ELR (cell line): ENCODE results near the gene TNNC1.

Experiments used
- DNase-seq: peaks from one replicate; pipeline ENCODE4 v3.0.0-alpha.2; 2015; ENCODE audit warnings: low read depth

Gene TNNC1

DNA sequence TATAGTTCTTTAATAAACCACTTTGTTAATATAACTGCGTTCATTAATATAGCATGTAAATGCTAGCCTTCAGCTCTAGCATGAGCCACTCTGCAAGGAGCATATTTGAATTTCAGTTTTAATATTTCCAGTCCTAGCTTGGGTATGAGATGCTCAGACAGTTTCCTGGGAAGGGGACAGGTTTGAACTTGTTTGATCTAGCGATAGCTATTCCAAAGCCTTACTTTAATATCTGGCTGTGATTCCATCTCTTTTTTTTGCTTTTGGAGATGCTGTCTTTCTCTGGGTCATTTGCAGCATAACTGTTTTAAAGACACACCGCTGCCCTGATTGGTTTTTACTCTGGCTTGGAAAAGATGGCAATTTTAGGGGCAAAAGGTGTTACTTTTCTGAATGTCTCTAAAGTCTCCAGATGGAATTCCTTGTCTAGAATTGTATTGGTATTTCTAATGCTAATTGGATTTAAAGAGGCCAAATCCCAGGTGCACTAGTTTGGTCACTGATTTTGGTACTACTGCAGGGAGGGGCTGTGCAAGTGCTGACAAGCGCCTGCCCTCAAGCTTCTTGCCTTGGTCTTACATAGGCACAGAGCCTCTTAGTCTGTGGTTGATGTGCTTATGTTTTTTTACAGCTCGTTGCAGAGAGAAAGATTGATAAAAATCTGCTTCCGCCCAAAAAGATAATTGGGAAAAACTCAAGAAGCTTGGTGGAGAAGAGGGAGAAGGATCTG is 4.4 kb upstream of the TNNC1 start:
- no peak for DNase-seq

DNA sequence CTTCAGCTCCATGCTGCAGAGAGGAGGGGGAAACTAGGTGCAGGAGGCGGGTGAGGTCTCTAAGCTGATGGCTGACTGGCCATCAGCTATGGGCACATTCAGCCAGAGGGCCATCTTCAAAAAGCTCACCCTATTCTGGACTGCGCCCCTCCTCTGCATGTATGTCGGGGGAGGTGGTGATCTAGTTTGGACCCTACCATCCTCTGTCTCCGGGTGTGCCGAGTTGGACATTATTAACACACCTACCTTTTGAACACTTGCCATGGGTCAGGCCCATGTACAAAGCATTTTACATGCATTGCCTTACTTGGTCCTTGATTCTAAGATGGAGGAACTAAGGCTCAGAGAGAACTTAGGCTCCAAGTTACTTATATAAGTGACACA is 3.0 kb upstream of the TNNC1 start:
- no peak for DNase-seq

- DNase-seq, result peak; percentile 24
Observed at GRCh38 chr3:52456169-52456799, 2.4 kb upstream of the TNNC1 start.

DNA sequence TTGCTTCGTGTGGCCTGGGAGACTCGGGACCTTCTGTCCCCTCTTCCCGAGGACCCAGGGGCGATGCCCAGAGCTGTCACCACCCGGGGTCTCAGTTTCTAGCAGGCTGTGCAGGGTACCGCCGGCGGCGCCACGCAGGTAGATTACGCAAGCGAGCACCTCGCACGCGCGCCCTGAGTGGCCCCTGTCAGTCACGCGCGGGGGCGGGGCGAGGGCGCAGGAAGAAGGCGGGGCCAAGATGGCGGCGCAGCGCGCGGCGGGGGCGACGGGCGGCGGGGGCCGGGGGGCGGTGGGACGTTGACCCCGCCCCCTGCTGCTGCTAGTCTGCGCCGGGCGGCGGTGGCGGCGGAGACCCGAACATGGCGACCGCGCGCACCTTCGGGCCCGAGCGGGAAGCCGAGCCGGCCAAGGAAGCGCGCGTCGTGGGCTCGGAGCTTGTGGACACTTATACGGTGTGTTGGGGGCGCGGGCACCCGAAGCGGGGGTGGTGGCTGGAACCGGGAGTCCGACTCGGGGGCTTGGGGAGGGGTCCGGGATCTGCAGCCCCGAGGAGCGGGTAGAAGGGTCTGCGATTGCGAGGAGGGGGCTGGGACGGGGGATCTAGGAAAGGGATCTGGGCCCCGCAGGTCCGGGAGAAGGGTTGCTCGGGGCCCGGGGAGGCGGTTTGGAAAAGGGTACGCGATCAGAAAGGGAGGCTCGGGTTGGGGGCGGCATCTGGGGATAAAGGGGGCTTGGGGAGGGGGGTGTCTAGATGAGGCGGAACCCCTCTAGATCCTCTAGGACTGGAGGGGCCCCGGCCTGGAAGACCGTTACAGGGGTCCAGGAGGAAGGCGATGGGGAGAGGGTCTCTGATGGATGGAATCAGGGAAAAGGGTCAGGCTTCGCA is 1.7 kb upstream of the TNNC1 start, which contains the start of gene NISCH:
Gene NISCH, plus strand, starts transcription at position 322 of the 886 bp plus-strand sequence. Its CDS starts 38 bp downstream, at position 360.
- DNase-seq, result peak; percentile 85

- DNase-seq, result no peak
Observed at GRCh38 chr3:52454938-52455282, 1.1 kb upstream of the TNNC1 start.

- no peak for DNase-seq
Observed at GRCh38 chr3:52454250-52454937, 553 bp upstream of the TNNC1 start.

DNA sequence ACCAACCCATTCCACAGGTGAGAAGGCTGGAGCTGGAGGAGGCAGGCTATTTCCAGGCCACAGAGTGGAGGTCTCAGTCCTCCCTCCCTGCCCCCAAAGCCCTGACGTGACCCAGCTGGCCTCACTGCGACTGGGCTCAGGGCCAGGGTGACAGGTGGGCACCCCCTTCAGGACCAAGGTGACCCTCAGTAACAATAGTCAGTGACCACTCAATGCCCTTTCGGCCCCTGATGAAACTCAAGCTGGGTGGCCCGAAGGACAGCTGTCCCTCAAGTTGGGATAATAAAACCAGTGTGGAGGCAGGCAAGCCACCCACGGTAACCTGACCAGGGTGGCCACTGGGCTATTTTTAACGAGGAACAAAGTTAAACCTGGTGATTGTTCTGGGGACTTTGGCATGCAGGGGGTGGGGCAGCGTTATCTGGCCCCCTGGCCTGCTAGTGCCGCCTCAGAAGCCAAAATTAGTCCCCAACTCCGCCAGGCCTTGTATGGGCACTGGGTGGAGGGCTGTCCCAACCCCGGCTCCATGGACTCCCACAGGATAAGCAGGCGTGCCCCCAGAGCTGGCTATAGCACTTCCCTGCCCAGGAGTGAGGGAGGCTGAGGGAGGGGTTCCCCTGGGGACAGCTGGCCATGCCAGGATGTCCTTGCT is 1.1 kb downstream of the TNNC1 start:
- DNase-seq, result no peak

DNA sequence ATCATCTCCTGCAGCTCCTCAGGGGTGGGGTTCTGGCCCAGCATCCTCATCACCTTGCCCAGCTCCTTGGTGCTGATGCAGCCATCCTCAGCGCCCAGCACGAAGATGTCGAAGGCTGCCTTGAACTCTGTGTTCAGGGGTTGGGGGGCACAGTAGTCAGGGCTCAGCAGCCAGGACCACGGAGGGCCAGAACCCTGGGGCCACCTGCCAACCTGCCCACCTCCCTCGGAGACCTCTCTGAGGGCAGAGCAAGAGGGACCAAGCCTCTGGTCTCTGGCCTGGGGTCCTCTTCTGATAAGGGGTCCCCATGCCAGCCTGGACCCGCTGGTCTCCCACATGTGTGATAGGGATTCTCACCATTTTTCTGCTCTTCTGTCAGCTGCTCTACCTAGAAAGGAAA is 1.7 kb downstream of the TNNC1 start:
- no peak for DNase-seq

- DNase-seq, result no peak
Observed at GRCh38 chr3:52451237-52452083, 2.4 kb downstream of the TNNC1 start.

GRCh38 chr3:52450489-52451236 is 3.2 kb downstream of the TNNC1 start:
- no peak for DNase-seq

GRCh38 chr3:52447512-52448355 is 6.1 kb downstream of the TNNC1 start:
- DNase-seq, result no peak

GRCh38 chr3:52446631-52447511 is 7.0 kb downstream of the TNNC1 start:
- peak; percentile 72 for DNase-seq

DNA sequence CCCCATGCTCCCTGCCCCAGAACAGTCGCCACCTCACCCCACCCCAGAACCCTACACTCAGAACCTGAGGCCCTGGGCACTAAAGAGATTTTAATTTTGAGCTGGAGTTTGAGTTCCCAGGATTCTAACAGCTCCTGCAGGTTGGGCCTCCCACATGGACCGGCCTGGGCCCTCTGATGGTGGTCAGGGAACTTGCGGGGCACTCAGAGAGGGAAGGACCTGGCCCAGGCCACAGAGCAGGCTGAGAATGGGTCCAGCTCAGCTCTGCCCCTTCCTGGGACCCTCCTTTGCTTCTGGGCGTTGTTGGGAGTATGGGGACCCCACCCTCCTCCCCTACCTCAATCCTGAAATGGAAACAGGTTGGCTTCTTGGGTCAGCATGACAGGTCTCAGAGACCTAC is 7.8 kb downstream of the TNNC1 start:
- no peak for DNase-seq

- DNase-seq, result peak; percentile 56
Observed at GRCh38 chr3:52444860-52445793, 8.7 kb downstream of the TNNC1 start, which contains the start of gene SEMA3G. SEMA3G (minus strand) TSS chr3:52445103; CDS start chr3:52445027, 76 bp downstream.

GRCh38 chr3:52443791-52444687 is 9.8 kb downstream of the TNNC1 start:
- no peak for DNase-seq

GRCh38 chr3:52443268-52443610 is 10.6 kb downstream of the TNNC1 start:
- no peak for DNase-seq
